HEK293 (cell line): ENCODE measurements around the gene DHRS2.

Experiments
- CTCF ChIA-PET: fragments of 350-600 bp; formaldehyde crosslinking; extraction: SDS; loops from one replicate; lab custom pipeline; 2021; ENCODE audit warnings: antibody characterized with exemption; lab: Yijun Ruan, JAX
- POLR2A ChIA-PET: fragments of 300-600 bp; formaldehyde crosslinking; extraction: SDS; loops from one replicate; lab custom pipeline; 2020; ENCODE audit warnings: antibody characterized with exemption, inconsistent platforms; lab: Yijun Ruan, JAX
- H3K27ac ChIP-seq: fragments of 200-500 bp; sonication (Bioruptor generic); 2 replicates; pipeline ENCODE4 v1.5.1; 2014; ENCODE audit warnings: low read depth, low read length, control low read depth, inconsistent platforms; ENCODE audit errors: extremely low read depth
- H3K36me3 ChIP-seq, 2 experiments: fragments of 200-500 bp in 1 of 2; sonication (Bioruptor generic) in 1 of 2; 1 replicate in 1 of 2; 2 replicates in 1 of 2; pipeline ENCODE4 v1.5.1; 2014 to 2017; ENCODE audit warnings: inconsistent platforms in 2 of 2, low read length in 2 of 2; ENCODE audit not compliant: control insufficient read depth in 2 of 2, insufficient read depth in 1 of 2
- H3K4me1 ChIP-seq: fragments of 200-500 bp; sonication (Bioruptor generic); 2 replicates; pipeline ENCODE4 v1.5.1; 2014; ENCODE audit warnings: mild to moderate bottlenecking, low read length, inconsistent platforms; ENCODE audit not compliant: control insufficient read depth, insufficient read depth
- H3K4me3 ChIP-seq: 2 replicates; pipeline ENCODE4 v1.5.1; 2011; ENCODE audit warnings: low read depth, mild to moderate bottlenecking, control low read depth, low read length, moderate library complexity
- H3K9me3 ChIP-seq: fragments of 200-500 bp; sonication (Bioruptor generic); 2 replicates; pipeline ENCODE4 v1.5.1; 2014; ENCODE audit warnings: low read depth, low read length, inconsistent platforms; ENCODE audit not compliant: control insufficient read depth, insufficient read depth
- BCL11A ChIP-seq: fragments of 450-650 bp; formaldehyde crosslinking; IDR thresholded peaks from 2 replicates; pipeline ENCODE4 v1.5.1; 2016; ENCODE audit warnings: low read depth, missing biosample characterization, missing genetic modification characterization
- OSR2 ChIP-seq: fragments of 450-650 bp; formaldehyde crosslinking; IDR thresholded peaks from 2 replicates; pipeline ENCODE4 v1.5.1; 2016; ENCODE audit warnings: missing biosample characterization, missing genetic modification characterization
- OVOL3 ChIP-seq: fragments of 450-650 bp; formaldehyde crosslinking; IDR thresholded peaks from 2 replicates; pipeline ENCODE4 v1.5.1; 2016; ENCODE audit warnings: missing biosample characterization, missing genetic modification characterization
- PBX3 ChIP-seq: sonication (generic); formaldehyde crosslinking; IDR thresholded peaks from 2 replicates; pipeline ENCODE4 v1.8.1; 2022; ENCODE audit warnings: mild to moderate bottlenecking, moderate library complexity, missing genetic modification reagents
- YY1 ChIP-seq: fragments of 450-650 bp; formaldehyde crosslinking; IDR thresholded peaks from 2 replicates; pipeline ENCODE4 v1.5.1; 2018; ENCODE audit warnings: missing biosample characterization, missing genetic modification characterization
- YY2 ChIP-seq: fragments of 450-650 bp; formaldehyde crosslinking; IDR thresholded peaks from 2 replicates; pipeline ENCODE4 v1.5.1; 2016; ENCODE audit warnings: missing biosample characterization, missing genetic modification characterization
- ZNF423 ChIP-seq: fragments of 450-650 bp; formaldehyde crosslinking; IDR thresholded peaks from 2 replicates; pipeline ENCODE4 v1.5.1; 2016; ENCODE audit warnings: missing biosample characterization, missing genetic modification characterization
- ZNF555 ChIP-seq: fragments of 450-650 bp; formaldehyde crosslinking; conservative IDR thresholded peaks from 2 replicates; pipeline ENCODE4 v1.5.1; 2017; ENCODE audit warnings: missing biosample characterization, mild to moderate bottlenecking, missing genetic modification characterization, inconsistent platforms
- ZNF624 ChIP-seq: fragments of 450-650 bp; formaldehyde crosslinking; IDR thresholded peaks from 2 replicates; pipeline ENCODE4 v1.5.1; 2017; ENCODE audit warnings: missing biosample characterization, missing genetic modification characterization
- ZSCAN16 ChIP-seq: fragments of 450-650 bp; formaldehyde crosslinking; IDR thresholded peaks from 2 replicates; pipeline ENCODE4 v1.5.1; 2016; ENCODE audit warnings: missing biosample characterization, missing genetic modification characterization
- TF ChIP-seq, protein P1 (sequence below): fragments of 450-650 bp; formaldehyde crosslinking; IDR thresholded peaks from 2 replicates; pipeline ENCODE4 v1.5.1; 2016; ENCODE audit warnings: missing biosample characterization, missing genetic modification characterization
- TF ChIP-seq, protein P2 (sequence below): fragments of 450-650 bp; formaldehyde crosslinking; IDR thresholded peaks from 2 replicates; pipeline ENCODE4 v1.5.1; 2016; ENCODE audit warnings: missing biosample characterization, missing genetic modification characterization, borderline replicate concordance
- TF ChIP-seq, protein P3 (sequence below): fragments of 450-650 bp; formaldehyde crosslinking; conservative IDR thresholded peaks from 2 replicates; pipeline ENCODE4 v1.5.1; 2016; ENCODE audit warnings: low read depth, missing biosample characterization, missing genetic modification characterization

The DHRS2 gene

GRCh38 chr14:23601845-23602180 is 34.4 kb upstream of the DHRS2 start:
- CTCF ChIA-PET: interaction anchor here (0.6 to 1.9 kb wide), 4 partner anchors 13 to 72 kb away, joined by 3 to 4 read pairs (median 4); no protein-coding TSS in a partner anchor
- TF ChIP-seq YY2 (tag by site-specific recombination) (no peak), ZSCAN16 (no peak), YY1 (tag by site-specific recombination) (no peak), BCL11A (tag by site-specific recombination) (no peak), PBX3 (CRISPR knock-in tag) (no peak), ZNF555 (tag by site-specific recombination) (no peak), ZNF423 (tag by site-specific recombination) (no peak), OVOL3 (no peak), ZNF624 (tag by site-specific recombination) (no peak), OSR2 (tag by site-specific recombination) (no peak)
- TF ChIP-seq, protein P1, sequence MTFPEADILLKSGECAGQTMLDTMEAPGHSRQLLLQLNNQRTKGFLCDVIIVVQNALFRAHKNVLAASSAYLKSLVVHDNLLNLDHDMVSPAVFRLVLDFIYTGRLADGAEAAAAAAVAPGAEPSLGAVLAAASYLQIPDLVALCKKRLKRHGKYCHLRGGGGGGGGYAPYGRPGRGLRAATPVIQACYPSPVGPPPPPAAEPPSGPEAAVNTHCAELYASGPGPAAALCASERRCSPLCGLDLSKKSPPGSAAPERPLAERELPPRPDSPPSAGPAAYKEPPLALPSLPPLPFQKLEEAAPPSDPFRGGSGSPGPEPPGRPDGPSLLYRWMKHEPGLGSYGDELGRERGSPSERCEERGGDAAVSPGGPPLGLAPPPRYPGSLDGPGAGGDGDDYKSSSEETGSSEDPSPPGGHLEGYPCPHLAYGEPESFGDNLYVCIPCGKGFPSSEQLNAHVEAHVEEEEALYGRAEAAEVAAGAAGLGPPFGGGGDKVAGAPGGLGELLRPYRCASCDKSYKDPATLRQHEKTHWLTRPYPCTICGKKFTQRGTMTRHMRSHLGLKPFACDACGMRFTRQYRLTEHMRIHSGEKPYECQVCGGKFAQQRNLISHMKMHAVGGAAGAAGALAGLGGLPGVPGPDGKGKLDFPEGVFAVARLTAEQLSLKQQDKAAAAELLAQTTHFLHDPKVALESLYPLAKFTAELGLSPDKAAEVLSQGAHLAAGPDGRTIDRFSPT (tag by site-specific recombination): no peak
- TF ChIP-seq, protein P2, sequence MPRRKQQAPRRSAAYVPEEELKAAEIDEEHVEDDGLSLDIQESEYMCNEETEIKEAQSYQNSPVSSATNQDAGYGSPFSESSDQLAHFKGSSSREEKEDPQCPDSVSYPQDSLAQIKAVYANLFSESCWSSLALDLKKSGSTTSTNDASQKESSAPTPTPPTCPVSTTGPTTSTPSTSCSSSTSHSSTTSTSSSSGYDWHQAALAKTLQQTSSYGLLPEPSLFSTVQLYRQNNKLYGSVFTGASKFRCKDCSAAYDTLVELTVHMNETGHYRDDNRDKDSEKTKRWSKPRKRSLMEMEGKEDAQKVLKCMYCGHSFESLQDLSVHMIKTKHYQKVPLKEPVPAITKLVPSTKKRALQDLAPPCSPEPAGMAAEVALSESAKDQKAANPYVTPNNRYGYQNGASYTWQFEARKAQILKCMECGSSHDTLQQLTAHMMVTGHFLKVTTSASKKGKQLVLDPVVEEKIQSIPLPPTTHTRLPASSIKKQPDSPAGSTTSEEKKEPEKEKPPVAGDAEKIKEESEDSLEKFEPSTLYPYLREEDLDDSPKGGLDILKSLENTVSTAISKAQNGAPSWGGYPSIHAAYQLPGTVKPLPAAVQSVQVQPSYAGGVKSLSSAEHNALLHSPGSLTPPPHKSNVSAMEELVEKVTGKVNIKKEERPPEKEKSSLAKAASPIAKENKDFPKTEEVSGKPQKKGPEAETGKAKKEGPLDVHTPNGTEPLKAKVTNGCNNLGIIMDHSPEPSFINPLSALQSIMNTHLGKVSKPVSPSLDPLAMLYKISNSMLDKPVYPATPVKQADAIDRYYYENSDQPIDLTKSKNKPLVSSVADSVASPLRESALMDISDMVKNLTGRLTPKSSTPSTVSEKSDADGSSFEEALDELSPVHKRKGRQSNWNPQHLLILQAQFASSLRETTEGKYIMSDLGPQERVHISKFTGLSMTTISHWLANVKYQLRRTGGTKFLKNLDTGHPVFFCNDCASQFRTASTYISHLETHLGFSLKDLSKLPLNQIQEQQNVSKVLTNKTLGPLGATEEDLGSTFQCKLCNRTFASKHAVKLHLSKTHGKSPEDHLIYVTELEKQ (tag by site-specific recombination): no peak
- TF ChIP-seq, protein P3, sequence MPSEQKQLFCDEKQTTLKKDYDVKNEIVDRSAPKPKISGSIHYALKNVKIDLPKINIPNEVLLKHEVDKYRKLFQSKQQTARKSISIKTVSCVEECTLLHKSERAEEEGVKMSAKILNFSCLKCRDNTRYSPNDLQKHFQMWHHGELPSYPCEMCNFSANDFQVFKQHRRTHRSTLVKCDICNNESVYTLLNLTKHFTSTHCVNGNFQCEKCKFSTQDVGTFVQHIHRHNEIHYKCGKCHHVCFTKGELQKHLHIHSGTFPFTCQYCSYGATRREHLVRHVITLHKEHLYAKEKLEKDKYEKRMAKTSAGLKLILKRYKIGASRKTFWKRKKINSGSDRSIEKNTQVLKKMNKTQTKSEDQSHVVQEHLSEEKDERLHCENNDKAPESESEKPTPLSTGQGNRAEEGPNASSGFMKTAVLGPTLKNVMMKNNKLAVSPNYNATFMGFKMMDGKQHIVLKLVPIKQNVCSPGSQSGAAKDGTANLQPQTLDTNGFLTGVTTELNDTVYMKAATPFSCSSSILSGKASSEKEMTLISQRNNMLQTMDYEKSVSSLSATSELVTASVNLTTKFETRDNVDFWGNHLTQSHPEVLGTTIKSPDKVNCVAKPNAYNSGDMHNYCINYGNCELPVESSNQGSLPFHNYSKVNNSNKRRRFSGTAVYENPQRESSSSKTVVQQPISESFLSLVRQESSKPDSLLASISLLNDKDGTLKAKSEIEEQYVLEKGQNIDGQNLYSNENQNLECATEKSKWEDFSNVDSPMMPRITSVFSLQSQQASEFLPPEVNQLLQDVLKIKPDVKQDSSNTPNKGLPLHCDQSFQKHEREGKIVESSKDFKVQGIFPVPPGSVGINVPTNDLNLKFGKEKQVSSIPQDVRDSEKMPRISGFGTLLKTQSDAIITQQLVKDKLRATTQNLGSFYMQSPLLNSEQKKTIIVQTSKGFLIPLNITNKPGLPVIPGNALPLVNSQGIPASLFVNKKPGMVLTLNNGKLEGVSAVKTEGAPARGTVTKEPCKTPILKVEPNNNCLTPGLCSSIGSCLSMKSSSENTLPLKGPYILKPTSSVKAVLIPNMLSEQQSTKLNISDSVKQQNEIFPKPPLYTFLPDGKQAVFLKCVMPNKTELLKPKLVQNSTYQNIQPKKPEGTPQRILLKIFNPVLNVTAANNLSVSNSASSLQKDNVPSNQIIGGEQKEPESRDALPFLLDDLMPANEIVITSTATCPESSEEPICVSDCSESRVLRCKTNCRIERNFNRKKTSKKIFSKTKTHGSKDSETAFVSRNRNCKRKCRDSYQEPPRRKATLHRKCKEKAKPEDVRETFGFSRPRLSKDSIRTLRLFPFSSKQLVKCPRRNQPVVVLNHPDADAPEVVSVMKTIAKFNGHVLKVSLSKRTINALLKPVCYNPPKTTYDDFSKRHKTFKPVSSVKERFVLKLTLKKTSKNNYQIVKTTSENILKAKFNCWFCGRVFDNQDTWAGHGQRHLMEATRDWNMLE (tag by site-specific recombination): no peak
- TF ChIP-seq, all 188 proteins: peak for 0
- H3K9me3 ChIP-seq: no peaks in the 10 kb centered on the region
- no peak overlapping the region for H3K4me3 ChIP-seq
- H3K4me1 ChIP-seq: no peaks in the 10 kb centered on the region
- POLR2A ChIA-PET: no interaction called here
- H3K27ac ChIP-seq: no peak overlapping the region
- no peaks in the 10 kb centered on the region for H3K36me3 ChIP-seq
